Kidney (tissue), 14 donors: ENCODE results near the gene FAM219A. TPM values are rescaled to one million over a fixed set of nuclear protein-coding genes. Genes with fewer than 3 reads are reported as not detected.

Source experiments
- DNase-seq, 5 donors: peaks; one replicate each; pipeline ENCODE4 v3.0.0-alpha.2; 2013 to 2020
- FAIRE-seq: peaks from 2 replicates; lab custom pipeline; 2012; peaks lifted over from hg19 to GRCh38; lab: Jason Lieb, UNC
- H3K27ac ChIP-seq, 2 donors: one replicate each; pipeline ENCODE4 v1.7.0; 2013; ENCODE audit warnings: low read depth in 2 of 2, low read length in 2 of 2, inconsistent platforms in 1 of 2
- H3K27me3 ChIP-seq: one replicate; pipeline ENCODE4 v1.7.1; 2013; ENCODE audit warnings: low read length, inconsistent platforms; ENCODE audit not compliant: control insufficient read depth, insufficient read depth
- H3K36me3 ChIP-seq, 3 donors: one replicate each; pipeline versions ENCODE4 v1.7.0 to v1.7.1; 2013; ENCODE audit warnings: low read length in 3 of 3, control low read depth in 1 of 3, inconsistent platforms in 1 of 3; ENCODE audit not compliant: insufficient read depth in 3 of 3, control insufficient read depth in 2 of 3
- H3K4me1 ChIP-seq, 3 donors: one replicate each; pipeline versions ENCODE4 v1.7.0 to v1.7.1; 2013; ENCODE audit warnings: low read length in 3 of 3, inconsistent platforms in 1 of 3, low read depth in 1 of 3; ENCODE audit not compliant: control insufficient read depth in 2 of 3, insufficient read depth in 2 of 3
- H3K4me3 ChIP-seq, 3 donors: one replicate each; pipeline versions ENCODE4 v1.7.0 to v1.8.1; 2013; ENCODE audit warnings: low read length in 3 of 3, control low read depth in 1 of 3, inconsistent platforms in 1 of 3
- H3K9ac ChIP-seq, 3 donors: one replicate each; pipeline versions ENCODE4 v1.7.0 to v1.7.1; 2013; ENCODE audit warnings: low read length in 3 of 3, control low read depth in 1 of 3, inconsistent platforms in 1 of 3
- H3K9me3 ChIP-seq, 3 donors: one replicate each; pipeline versions ENCODE4 v1.7.0 to v1.7.1; 2013; ENCODE audit warnings: low read length in 3 of 3, control low read depth in 1 of 3, inconsistent platforms in 1 of 3; ENCODE audit not compliant: control insufficient read depth in 2 of 3, insufficient read depth in 1 of 3
- CTCF ChIP-seq: IDR thresholded peaks from 3 replicates; pipeline ENCODE4 v1.5.1; 2012; ENCODE audit warnings: mild to moderate bottlenecking, moderate library complexity, borderline replicate concordance; ENCODE audit not compliant: insufficient read depth; ENCODE audit errors: extremely low read depth
- intact Hi-C: fragments of 100-400 bp; cut with DNase I; formaldehyde crosslinking; loops from one replicate; pipeline ENCODE4 v1.11.1; 2022
- polyA plus RNA-seq: library from polyadenylated mRNA; stranded (reverse); fragments of 350-450 nt; fragmentation: Illumina TruSeq; extraction: RNeasy Lipid Tissue Mini Kit (QIAGEN cat#74804); gene quantifications from one replicate; pipeline ENCODE4 v1.2.3, GENCODE V29; 2014; ENCODE audit warnings: low read depth, low replicate concordance; ENCODE audit not compliant: insufficient read depth
- total RNA-seq: library from RNA; stranded (reverse); fragmentation: NEBNext Ultra II Directional; extraction: Animal tissue kit (Norgen Biotek cat#: 25700); gene quantifications from one replicate; pipeline ENCODE4 v1.2.1, GENCODE V29; 2021
- donor health status: control.
- donor health status: control.
- donor health status: control.
- donor health status: control.
- donor health status: control.
- donor health status: DM: yes; HTN: yes; CAD: no.
- donor health status: Normal renal cell carcinoma (clear cell type).

The FAM219A gene
- total and polyA plus RNA-seq, 2 donors from 2014 or later, result 8.7 to 21.1 TPM

DNA sequence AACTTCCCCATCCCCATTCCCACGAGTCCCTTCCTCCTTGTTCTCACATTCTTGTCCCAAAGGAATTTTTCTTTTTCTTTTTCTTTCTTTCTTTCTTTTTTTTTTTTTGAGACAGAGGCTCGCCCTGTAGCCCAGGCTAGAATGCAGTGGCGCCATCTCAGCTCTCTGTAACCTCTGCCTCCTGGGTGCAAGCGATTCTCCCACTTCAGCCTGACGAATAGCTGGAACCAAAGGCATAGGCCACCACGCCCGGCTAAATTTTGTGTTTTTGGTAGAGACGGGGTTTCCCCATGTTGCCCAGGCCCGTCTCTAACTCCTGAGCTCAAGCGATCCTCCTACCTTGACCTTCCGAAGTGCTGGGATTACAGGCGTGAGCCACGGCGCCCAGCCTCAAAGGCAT, 986 bp upstream of the FAM219A start:
- Histone ChIP-seq H3K9ac (no peak overlapping the region), H3K4me3 (no peak overlapping the region), H3K27ac (no peak overlapping the region), H3K4me1 (peaks cover 0 to 11% (median 8%) of the 10 kb centered on the region in 3 donors), H3K9me3 (no peaks in the 10 kb centered on the region), H3K27me3 (peaks cover 3% of the 10 kb centered on the region), H3K36me3 (no peaks in the 10 kb centered on the region)
- no peak for DNase-seq
- intact Hi-C loops, result no loop called here
- TF ChIP-seq CTCF, result no peak
- FAIRE-seq, result no peak

GRCh38 chr9:34458959-34459340, 580 bp upstream of the FAM219A start:
- FAIRE-seq, result no peak
- TF ChIP-seq CTCF, result no peak
- Histone ChIP-seq H3K9me3 (no peaks in the 10 kb centered on the region), H3K27me3 (peaks cover 3% of the 10 kb centered on the region), H3K4me3 (peak overlapping the region; percentile 62 to 75 (median 69)), H3K27ac (peak overlapping the region in 1 of 2 donors; percentile 9), H3K9ac (peak overlapping the region in 1 of 3 donors; percentile 63), H3K4me1 (peaks cover 0 to 11% (median 8%) of the 10 kb centered on the region in 3 donors), H3K36me3 (no peaks in the 10 kb centered on the region)
- intact Hi-C loops, result no loop called here
- peak in 1 of 5 donors; percentile 83 for DNase-seq

DNA sequence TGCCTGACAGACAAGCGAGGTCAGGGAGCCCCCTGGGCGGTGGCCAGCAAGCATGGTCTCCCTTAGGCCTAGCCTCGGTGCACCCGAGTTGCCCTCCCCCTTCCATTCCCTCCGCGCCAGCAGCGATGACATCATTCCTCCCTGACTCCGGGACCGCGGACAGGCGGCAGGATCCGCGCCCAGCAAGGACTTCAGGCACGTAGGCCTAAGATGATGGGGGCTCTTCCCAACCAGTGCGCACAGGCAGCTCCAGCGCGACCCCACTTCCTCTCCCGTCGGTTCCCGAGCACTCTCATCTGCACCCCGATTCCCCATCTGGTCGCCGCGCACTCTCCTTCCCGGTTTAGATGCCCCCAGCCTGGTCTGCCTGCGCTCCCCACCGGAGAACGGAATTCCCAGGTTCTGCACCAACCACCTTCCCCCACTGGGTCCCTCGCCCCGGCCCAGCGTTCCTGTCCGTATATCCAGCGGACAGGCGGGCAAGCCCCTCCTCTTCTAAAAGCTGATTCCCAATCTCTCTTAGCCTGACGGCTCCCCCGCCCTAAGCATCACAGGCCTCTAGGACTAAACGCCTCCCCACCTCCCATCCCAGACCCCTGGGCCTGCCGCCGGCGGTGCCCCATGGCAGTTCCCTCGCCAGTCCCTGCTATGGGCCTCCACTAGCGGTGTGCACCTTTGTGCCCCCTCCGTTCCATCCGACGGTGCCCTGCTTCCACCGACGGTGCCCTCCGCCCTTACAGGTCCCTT, 931 bp downstream of the FAM219A start:
- H3K27ac ChIP-seq, result peak overlapping the region; percentile 40 to 61
- intact Hi-C loops, result no loop called here
- H3K4me1 ChIP-seq, result peaks cover 0 to 11% (median 8%) of the 10 kb centered on the region in 3 donors

More for the DNA sequence above, 931 bp downstream of the FAM219A start:
- peak overlapping the region; percentile 35 to 90 (median 88) for H3K9ac ChIP-seq
- peak overlapping the region; percentile 49 to 83 (median 79) for H3K4me3 ChIP-seq
- H3K9me3 ChIP-seq, result no peaks in the 10 kb centered on the region
- H3K27me3 ChIP-seq, result peaks cover 3% of the 10 kb centered on the region
- no peak for FAIRE-seq
- no peaks in the 10 kb centered on the region for H3K36me3 ChIP-seq
- TF ChIP-seq CTCF, result no peak
- DNase-seq, result peak; percentile 64 to 88 (median 83)
